Bronchial epithelial cell (primary cell): Measurements from ENCODE around the gene TMEM63C. TPM values are rescaled to one million over a fixed set of nuclear protein-coding genes. Genes with fewer than 3 reads are reported as not detected.

Experiments used
- DNase-seq: peaks from one replicate; pipeline ENCODE4 v3.0.0-alpha.2; 2010; ENCODE audit warnings: low read depth
- FAIRE-seq: peaks from 2 replicates; lab custom pipeline; 2011; peaks lifted over from hg19 to GRCh38; lab: Jason Lieb, UNC
- H3K27me3 ChIP-seq: 2 replicates; pipeline ENCODE4 v1.5.1; 2011; ENCODE audit warnings: low read length; ENCODE audit not compliant: control insufficient read depth, insufficient read depth
- H3K36me3 ChIP-seq: 2 replicates; pipeline ENCODE4 v1.5.1; 2011; ENCODE audit warnings: low read length; ENCODE audit not compliant: control insufficient read depth, insufficient read depth
- H3K4me3 ChIP-seq: 2 replicates; pipeline ENCODE4 v1.5.1; 2011; ENCODE audit warnings: mild to moderate bottlenecking, low read depth, low read length, control low read depth
- total RNA-seq: library from RNA; depleted of rRNA; stranded (reverse); fragments of >200 nt; gene quantifications from 2 replicates; pipeline ENCODE4 v1.2.1, GENCODE V29; 2014
- TF ChIP-seq, protein P1 (sequence below): IDR thresholded peaks from 2 replicates; pipeline ENCODE4 v1.5.1; 2011; ENCODE audit warnings: mild to moderate bottlenecking, moderate library complexity, low read length, control low read depth, inconsistent platforms; ENCODE audit not compliant: insufficient read depth, severe bottlenecking

Gene TMEM63C
- total RNA-seq, 1 donor from 2014 or later = 0.79 TPM

DNA sequence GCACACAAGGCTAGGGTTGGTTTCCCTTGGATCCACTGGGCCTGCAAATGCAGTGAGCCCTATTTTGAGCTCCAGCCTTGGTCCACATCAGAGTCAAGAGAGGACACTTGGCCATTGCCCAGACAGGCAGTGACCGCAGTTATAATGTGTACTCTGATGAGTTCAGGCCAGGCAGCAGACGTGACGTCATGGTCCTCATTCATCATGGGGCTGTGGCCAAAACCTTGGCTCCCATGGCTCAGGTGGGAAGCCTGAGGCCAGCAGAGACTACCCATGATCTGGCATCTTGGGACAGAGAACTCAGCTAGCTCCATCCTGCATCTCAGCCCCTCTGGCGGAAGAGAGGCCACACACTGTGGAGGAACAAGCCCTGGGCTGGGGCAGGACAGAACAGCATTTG, 16.4 kb downstream of the TMEM63C start:
- FAIRE-seq = no peak
- TF ChIP-seq, protein P1, sequence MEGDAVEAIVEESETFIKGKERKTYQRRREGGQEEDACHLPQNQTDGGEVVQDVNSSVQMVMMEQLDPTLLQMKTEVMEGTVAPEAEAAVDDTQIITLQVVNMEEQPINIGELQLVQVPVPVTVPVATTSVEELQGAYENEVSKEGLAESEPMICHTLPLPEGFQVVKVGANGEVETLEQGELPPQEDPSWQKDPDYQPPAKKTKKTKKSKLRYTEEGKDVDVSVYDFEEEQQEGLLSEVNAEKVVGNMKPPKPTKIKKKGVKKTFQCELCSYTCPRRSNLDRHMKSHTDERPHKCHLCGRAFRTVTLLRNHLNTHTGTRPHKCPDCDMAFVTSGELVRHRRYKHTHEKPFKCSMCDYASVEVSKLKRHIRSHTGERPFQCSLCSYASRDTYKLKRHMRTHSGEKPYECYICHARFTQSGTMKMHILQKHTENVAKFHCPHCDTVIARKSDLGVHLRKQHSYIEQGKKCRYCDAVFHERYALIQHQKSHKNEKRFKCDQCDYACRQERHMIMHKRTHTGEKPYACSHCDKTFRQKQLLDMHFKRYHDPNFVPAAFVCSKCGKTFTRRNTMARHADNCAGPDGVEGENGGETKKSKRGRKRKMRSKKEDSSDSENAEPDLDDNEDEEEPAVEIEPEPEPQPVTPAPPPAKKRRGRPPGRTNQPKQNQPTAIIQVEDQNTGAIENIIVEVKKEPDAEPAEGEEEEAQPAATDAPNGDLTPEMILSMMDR = no peak
- H3K36me3 ChIP-seq = no peaks in the 10 kb centered on the region
- DNase-seq = no peak
- H3K4me3 ChIP-seq = no peak overlapping the region
- no peaks in the 10 kb centered on the region for H3K27me3 ChIP-seq

DNA sequence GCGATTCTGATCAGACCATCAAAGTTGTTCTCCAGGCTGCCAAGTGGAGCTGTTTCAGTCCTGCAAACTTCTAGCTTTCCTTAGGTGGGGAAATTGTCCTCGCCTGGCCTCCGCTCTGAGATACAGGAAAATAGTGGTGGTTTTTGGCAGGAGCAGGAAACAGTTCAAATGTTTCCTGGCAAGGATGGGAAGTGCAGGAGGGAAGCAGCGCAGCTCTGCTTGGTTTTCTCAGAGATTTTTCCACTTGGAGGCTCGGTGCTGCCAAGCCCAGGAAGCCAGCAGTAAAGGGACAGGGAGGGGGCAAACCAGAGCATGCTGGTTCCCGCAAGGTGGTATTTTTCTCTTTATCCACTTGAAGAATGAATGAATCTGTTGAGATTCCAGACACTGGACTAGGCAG, 17.0 kb downstream of the TMEM63C start:
- TF ChIP-seq, protein P1 = no peak
- Histone ChIP-seq H3K4me3 (no peak overlapping the region), H3K27me3 (peaks cover 2% of the 10 kb centered on the region), H3K36me3 (no peaks in the 10 kb centered on the region)
- DNase-seq (no peak), FAIRE-seq (no peak)

DNA sequence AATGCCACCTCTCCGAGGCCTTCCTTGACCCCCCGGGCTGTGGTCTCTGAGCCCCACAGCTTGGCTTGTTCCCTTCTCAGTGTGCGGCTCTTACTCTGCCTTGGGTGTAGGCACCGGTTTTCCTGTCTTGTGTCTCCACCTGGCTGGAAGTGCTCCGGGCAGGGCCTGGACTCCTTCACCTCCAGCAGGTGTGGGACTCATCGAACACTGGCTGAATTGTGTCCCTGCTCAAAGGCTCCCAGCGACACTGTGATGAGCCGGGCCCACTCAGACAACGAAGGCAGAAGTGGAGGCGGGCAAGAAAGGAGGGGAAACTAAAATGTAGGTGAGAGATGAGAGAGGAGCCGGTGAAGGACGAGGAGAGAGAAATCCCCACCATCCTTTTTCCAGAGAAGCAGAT, 18.0 kb downstream of the TMEM63C start:
- TF ChIP-seq, protein P1 = no peak
- no peak for FAIRE-seq
- H3K4me3 ChIP-seq = no peak overlapping the region
- no peaks in the 10 kb centered on the region for H3K36me3 ChIP-seq
- H3K27me3 ChIP-seq = peaks cover 2% of the 10 kb centered on the region
- DNase-seq = no peak

DNA sequence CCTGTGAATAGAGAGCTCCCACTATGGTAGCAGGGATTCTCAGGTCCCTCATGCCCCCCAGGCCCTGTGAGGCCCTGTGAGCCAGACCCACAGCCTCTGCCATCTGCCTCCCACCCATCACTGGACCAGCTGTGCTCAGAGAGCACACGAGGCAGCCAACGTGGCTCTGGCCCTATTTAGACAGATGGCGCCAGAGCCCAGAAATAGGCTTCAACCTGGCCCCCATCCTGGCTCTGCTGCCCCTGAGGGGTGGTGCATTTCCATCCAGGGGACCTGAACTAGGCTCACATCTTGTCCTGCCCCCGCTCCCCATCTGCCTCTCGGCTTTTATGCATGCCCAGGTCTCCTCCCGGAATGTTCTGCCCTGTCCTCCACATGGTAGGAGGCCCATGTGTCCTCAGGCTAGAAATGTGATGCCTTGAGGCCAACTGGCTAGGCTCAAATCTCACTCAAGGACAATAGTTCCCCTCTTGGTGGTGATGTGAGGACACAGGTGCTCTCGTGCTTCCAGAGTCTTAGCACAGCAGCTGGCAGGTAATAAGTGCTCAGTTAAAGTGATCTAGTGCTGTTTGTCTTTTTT, 18.9 kb downstream of the TMEM63C start:
- peaks cover 2% of the 10 kb centered on the region for H3K27me3 ChIP-seq
- no peaks in the 10 kb centered on the region for H3K36me3 ChIP-seq
- no peak for DNase-seq
- TF ChIP-seq, protein P1 = no peak
- no peak for FAIRE-seq
- H3K4me3 ChIP-seq = no peak overlapping the region

DNA sequence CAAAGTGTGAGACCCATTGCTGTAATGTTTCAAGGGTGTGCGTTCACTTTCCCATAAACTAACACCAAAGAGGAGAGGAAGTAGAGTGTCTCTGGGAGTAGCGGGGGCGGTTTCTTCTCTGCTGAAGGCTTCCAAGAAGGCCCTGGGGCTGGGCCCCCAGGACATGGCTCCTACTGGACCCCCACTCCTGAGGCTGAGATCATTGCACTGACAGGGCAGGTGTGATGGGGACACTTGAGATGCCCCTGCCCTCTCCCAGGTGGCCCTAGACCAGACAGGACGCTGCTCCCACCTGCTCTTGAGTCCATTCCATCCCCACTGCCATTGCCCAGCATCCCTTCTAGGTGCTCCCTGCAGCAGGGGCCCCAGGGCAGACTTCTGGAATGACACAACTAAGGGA, 20.1 kb downstream of the TMEM63C start:
- FAIRE-seq (no peak), DNase-seq (no peak)
- TF ChIP-seq, protein P1 = no peak
- Histone ChIP-seq H3K27me3 (peaks cover 2% of the 10 kb centered on the region), H3K4me3 (no peak overlapping the region), H3K36me3 (no peaks in the 10 kb centered on the region)
